Measurements from ENCODE around the gene TRANK1. TPM values are rescaled to one million over a fixed set of nuclear protein-coding genes. Genes with fewer than 3 reads are reported as not detected.

Gene TRANK1
- total RNA-seq, 2 donors from 2014 or later = 21.3 to 50.7 TPM

GRCh38 chr3:36817806-36818533 lies 126.9 kb downstream of the TRANK1 start:
- no peak overlapping the region for H3K27ac ChIP-seq
- H3K27me3 ChIP-seq = no peaks in the 10 kb centered on the region
- H3K9me3 ChIP-seq = no peaks in the 10 kb centered on the region
- DNase-seq = no peak
- no peak overlapping the region for H3K4me3 ChIP-seq
- H3K4me1 ChIP-seq = no peaks in the 10 kb centered on the region
- no peaks in the 10 kb centered on the region for H3K36me3 ChIP-seq
- no peak for TF ChIP-seq CTCF (IDR thresholded peaks at IDR 0.05)
- H3K9ac ChIP-seq (ENCODE audit: low read depth in 2 of 2, low read length in 2 of 2) = no peak overlapping the region
- intact Hi-C loops (cut with DNase I) = no loop called here

GRCh38 chr3:36815375-36815774 lies 129.5 kb downstream of the TRANK1 start:
- no peaks in the 10 kb centered on the region for H3K27me3 ChIP-seq
- no peak overlapping the region for H3K27ac ChIP-seq
- intact Hi-C loops (cut with DNase I) = loop anchor here (2.0 kb wide), 1 partner anchor 15 kb away; no protein-coding TSS in a partner anchor
- H3K9me3 ChIP-seq = no peaks in the 10 kb centered on the region
- TF ChIP-seq CTCF (IDR thresholded peaks at IDR 0.05) = no peak
- H3K4me3 ChIP-seq = no peak overlapping the region
- DNase-seq = no peak
- H3K9ac ChIP-seq (ENCODE audit: low read depth in 2 of 2, low read length in 2 of 2) = no peak overlapping the region
- H3K4me1 ChIP-seq = no peaks in the 10 kb centered on the region
- H3K36me3 ChIP-seq = no peaks in the 10 kb centered on the region

- Histone ChIP-seq H3K27ac (no peak overlapping the region), H3K4me3 (no peak overlapping the region), H3K27me3 (no peaks in the 10 kb centered on the region), H3K9me3 (no peaks in the 10 kb centered on the region), H3K4me1 (no peaks in the 10 kb centered on the region), H3K9ac (ENCODE audit: low read depth in 2 of 2, low read length in 2 of 2) (no peak overlapping the region), H3K36me3 (no peaks in the 10 kb centered on the region)
- no peak for TF ChIP-seq CTCF (IDR thresholded peaks at IDR 0.05)
- no peak for DNase-seq
- intact Hi-C loops (cut with DNase I) = loop anchor here (2.0 kb wide), 1 partner anchor 16 kb away; no protein-coding TSS in a partner anchor
Observed at GRCh38 chr3:36814776-36815175, 130.1 kb downstream of the TRANK1 start.

DNA sequence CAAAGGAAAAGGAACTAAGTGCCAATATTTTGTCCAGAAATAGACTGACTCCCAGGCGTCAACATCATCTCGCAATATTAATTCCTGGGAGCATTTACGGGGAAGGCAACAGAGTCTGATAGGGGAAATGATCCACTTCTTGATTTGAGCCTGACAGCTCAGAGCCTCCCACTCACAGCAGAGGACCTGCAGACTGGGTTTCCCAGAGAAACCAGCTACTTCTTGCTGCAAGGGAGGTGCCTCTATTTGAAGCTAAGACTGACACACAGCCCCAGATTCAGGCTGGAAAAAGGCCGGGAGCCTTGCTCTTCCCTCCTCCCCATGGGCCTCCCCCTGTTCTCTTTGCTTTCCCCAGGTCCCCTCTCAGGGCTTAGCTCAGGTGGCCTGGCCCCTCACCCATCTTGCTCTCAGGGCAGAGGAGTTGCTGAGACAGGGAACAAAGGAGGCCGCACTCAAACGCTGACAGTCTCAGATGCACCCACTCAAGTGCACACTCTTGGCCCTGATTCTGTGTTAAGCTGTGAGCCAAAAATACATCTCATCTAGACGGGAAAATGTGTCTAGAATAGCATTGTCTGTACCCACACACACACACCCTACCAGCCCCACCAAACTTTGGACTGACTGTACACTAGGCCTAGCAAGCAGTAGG lies 130.7 kb downstream of the TRANK1 start:
- no peak overlapping the region for H3K9ac ChIP-seq (ENCODE audit: low read depth in 2 of 2, low read length in 2 of 2)
- intact Hi-C loops (cut with DNase I) = loop anchor here (2.0 kb wide), 1 partner anchor 17 kb away; no protein-coding TSS in a partner anchor
- no peak for DNase-seq

GRCh38 chr3:36813305-36813704 lies 131.5 kb downstream of the TRANK1 start:
- no peaks in the 10 kb centered on the region for H3K36me3 ChIP-seq
- no peak for TF ChIP-seq CTCF (IDR thresholded peaks at IDR 0.05)
- H3K4me3 ChIP-seq = no peak overlapping the region
- no peak for DNase-seq
- intact Hi-C loops (cut with DNase I) = no loop called here
- no peak overlapping the region for H3K27ac ChIP-seq
- H3K9me3 ChIP-seq = no peaks in the 10 kb centered on the region
- no peaks in the 10 kb centered on the region for H3K4me1 ChIP-seq
- no peaks in the 10 kb centered on the region for H3K27me3 ChIP-seq
- no peak overlapping the region for H3K9ac ChIP-seq (ENCODE audit: low read depth in 2 of 2, low read length in 2 of 2)

More for the DNA sequence above, 130.7 kb downstream of the TRANK1 start:
- Histone ChIP-seq H3K36me3 (no peaks in the 10 kb centered on the region), H3K27ac (no peak overlapping the region), H3K27me3 (no peaks in the 10 kb centered on the region), H3K4me3 (no peak overlapping the region), H3K4me1 (no peaks in the 10 kb centered on the region), H3K9me3 (no peaks in the 10 kb centered on the region)
- no peak for TF ChIP-seq CTCF (IDR thresholded peaks at IDR 0.05)
